ENCODE measurements around the gene ENO3.

The ENO3 gene

DNA sequence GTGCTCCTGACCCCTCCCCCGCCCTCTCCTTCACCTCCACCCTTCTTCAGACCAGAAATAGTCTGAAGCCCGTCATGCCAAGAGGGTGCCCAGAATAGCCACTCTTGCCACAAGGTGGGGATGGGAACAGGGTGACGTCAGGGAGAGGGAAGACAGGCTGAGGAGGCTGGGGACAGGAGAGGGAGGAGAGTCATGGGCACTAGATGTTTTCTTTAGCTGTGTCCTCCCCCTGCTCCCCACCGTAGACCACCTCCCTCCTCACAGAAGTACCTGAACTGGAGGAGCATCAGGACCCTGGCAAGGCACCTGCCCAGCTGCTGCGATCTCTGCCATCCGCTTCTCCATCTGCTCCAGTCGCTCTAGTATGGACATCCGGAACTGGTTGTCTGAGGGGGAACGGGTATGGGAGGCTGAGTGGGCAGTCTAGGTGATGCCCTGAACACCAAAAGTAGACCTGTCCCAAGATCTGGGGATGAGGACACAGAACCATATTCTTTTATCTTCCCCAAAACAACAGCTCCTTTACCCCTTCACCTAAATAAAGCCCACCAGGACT, 23.3 kb downstream of the ENO3 start:
- ATAC-seq, result no peak

GRCh38 chr17:4978726-4979125, 27.8 kb downstream of the ENO3 start:
- ATAC-seq, result no peak

GRCh38 chr17:4980644-4981216, 29.8 kb downstream of the ENO3 start:
- ATAC-seq, result peak; percentile 72 to 74

DNA sequence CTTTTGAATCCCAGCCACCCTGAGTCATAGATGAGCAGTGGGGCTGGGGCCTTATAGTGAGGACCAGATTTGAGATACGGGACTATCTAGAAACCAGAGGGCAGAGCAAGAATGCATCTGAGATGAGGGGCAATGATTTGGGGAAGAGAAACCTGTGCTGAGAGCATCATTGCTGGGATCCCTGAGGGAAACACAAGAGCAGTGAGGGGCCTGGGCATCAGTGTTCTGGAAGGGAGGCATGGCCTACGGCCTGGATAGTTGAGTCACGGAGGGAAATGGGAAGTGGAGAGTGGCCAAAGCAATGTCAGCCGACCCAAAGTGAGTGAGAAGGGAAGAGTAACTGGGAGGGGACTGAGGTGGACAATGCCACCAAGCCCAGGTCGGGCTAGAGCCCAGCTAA, 31.4 kb downstream of the ENO3 start:
- no peak for ATAC-seq

DNA sequence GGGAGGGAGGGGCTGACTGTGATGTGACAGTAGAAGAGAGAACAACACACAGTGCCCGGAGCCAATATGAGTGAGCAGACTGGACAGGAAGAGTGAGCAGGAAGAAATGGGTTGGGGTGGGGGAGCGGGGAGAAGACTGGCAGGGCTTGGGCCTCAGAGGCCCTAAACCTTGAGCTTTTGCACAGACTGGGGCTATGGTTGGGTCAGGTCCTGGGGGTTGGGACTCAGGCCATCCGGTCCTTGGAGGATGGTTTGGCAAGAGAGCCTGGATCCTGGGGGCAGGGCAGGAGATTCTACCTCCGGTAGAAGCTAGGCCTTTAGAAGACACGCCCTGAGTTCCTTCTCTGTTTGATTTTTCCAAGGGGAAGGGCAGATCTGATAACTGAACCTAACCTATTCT, 35.5 kb downstream of the ENO3 start:
- no peak for ATAC-seq

DNA sequence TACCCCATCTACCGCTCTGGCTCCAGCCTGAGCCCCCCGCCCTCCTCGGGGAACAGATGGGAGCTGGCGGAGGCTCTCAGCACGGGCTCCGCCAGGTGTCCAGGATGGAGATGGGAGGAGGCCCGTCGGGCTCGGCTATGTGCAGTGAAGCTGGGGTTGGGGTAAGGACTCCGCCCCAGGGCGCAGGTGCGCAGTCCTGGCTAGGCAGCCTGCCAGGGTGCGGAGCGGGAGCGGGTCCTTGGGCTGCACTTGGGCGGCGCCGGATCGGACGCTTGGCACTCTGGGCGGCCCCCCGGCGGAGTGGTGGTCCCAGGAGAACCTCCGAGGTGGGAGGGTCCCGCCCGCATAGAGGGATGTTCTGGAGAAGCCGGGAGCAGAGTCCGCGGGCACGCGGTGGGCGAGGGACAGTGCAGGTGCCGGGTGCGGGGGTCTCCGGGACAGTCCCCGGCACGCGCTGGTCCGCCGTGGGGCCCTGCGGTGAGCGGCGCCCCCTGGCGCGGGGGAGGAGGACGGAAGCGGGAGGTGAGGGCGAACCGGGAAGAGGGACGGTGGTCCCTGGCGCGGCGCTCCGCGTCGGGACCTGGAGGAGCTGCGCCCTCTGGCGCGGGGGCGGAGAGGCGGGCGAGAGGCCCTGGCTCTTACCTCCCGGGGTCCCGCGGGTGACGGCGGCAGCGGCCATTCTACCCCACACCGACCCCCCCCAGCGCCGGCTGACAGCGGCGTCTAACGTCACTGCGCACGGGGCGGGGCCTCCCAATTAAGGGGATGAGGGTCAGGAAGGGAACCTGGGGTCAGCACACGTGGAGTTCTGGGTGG, 36.2 kb downstream of the ENO3 start, which contains the start of gene CAMTA2:
CAMTA2 (minus strand) TSS at position 725 of the 816 bp plus-strand sequence. CDS start 1,453 bp downstream, outside the sequence.
- ATAC-seq, result peak; percentile 93 to 94

DNA sequence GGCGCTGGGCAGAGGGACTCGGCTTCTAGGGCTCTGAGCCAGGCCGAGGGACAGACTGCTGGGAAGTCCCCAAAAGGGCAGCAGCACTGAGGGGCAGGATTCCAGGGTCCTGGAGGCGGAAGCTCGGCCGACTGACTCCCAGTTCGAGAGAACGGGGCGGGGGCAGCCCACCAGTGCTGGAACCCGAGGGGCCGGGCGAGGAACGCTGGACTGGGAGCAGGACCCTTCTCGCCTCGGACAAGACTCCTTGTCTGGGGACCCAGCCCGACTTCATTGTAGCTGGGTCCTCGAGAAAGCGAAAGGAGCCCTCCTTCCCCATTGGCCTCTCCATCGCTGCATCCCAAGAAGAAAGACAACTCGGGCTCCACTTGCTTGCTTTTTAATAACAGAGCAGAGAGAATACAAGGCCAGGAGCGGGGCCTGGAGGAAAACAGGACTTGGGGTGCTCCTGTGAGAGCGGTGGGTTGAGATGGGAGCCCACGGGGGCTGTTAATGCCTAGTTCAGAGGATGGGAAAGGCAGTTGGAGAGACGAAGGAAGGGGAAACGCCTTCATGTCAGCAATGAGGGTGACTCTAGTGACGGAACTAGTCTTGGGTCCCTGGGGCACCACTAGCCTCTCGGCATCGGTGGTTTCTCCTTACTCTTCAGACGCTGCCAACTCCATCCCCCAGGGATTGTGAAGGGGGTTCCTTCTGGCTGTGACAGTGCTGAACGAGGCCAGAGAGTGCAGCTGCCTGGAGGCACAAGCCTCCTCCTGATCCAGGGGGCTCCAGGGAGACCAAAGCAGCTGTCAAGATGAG, 37.0 kb downstream of the ENO3 start:
- ATAC-seq, result peak in 1 of 2 donors; percentile 8

DNA sequence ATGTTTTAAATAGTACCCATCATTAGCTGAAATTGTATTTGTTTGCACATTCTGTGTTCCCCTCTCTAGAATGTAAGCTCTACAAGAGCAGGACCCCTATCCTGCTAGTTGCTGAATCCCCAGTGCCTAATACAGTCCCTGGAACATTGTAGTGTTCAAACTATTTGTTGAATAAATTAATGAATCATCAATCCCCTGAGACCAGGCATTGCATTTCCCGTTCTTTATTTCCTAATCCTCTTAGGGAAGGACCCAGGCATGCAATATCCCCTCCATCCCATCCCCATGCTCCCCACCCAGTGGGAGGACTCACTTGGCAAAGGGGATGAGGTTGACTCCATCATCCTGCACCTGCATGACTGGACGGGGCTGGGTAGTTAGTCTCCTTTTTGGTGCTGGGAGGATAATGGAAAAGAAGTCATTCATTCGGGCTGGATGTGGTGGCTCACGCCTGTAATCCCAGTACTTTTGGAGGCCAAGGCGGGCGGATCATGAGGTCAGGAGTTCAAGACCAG, 43.2 kb downstream of the ENO3 start:
- ATAC-seq, result no peak

- ATAC-seq, result peak; percentile 93 to 95
Observed at GRCh38 chr17:4997302-4998026, 46.5 kb downstream of the ENO3 start, which contains the start of the genes INCA1 and KIF1C. Gene INCA1 (minus strand): TSS chr17:4997522. CDS start chr17:4994437, 3,085 bp downstream. Gene KIF1C (plus strand): TSS chr17:4997950. CDS start chr17:5000247, 2,297 bp downstream.

DNA sequence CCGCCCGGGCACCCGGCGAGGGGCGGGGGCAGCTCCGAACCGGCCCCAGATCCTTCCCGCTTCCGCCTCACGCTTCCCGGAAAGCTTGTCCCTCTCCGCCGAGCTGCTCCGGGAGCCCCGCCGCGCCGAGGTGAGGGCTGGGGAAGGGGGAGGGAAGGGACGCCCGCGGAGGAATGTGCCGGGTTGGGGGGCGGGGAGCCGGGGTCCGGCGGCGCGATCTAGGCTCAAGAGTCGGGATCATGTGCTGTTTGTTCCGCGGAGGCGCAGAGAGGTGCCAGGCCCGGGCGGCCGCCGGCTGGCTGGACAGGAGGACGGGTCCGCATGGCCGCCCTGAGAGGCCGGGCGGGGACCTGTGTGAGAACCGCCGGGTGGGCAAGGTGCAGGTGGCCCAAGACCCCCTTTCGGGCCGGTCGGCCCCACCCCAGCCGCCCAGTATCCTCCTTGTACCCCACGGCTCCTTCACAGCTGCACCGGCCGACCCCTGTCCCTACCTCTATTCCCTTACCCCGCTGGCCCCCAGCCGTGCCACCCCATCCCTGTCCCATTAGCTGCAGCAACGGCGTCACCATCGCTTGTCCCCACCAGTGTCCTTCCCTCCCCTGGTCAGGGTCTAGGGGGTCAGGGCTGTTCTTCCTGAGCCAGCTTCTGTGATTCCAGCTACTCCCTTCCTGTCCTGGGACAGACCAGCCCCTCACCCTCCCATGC, 47.3 kb downstream of the ENO3 start:
- ATAC-seq, result peak; percentile 1 to 4

- no peak for ATAC-seq
Observed at GRCh38 chr17:4998732-4999429, 48.0 kb downstream of the ENO3 start.

DNA sequence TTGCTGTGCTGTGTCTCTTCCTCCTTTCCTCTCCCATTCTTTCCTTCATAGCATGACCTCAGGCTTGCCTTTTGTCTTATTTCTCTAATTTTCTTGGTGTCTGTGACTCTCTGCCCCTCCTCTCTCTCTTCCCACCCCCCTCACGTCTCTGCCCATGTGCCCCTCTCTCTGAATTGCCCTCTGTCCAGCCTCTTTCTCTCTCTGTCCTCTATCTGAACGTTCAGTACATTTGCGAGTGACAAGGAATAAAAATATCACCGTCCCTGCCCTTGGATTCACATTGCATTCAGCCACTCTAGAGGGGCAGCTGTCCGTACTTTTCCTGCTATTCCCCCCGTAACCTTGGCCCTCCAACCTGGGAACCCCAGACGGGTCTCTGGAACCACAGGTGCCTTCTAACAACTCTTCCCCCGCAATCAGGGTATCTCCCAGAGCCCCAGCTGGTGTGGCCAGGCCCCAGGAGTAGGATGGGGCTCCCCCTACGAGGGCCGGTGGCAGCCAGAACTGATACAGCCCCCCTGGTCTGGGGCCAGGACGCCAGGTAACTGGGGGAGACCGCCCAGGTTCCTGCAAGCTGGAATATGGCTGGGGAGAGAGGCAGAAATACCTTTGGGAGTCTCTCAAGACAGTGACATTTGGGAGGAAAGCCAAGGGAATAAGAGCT, 48.6 kb downstream of the ENO3 start:
- ATAC-seq, result no peak

- no peak for ATAC-seq
Observed at GRCh38 chr17:5000237-5000639, 49.3 kb downstream of the ENO3 start.

- ATAC-seq, result no peak
Observed at GRCh38 chr17:5002121-5002788, 51.3 kb downstream of the ENO3 start.

- ATAC-seq, result no peak
Observed at GRCh38 chr17:5003214-5003867, 52.4 kb downstream of the ENO3 start.
